ENCODE data around the gene NLK. TPM values are rescaled to one million over a fixed set of nuclear protein-coding genes. Genes with fewer than 3 reads are reported as not detected.
"Not testable (repeated sequence)": the region's sequence is repeated elsewhere in the genome, so short reads cannot be mapped to it uniquely, and the experiment has no call there.

Gene NLK
- polyA plus RNA-seq, 3 donors: 45.6 to 53.9 (median 53.9) TPM

DNA sequence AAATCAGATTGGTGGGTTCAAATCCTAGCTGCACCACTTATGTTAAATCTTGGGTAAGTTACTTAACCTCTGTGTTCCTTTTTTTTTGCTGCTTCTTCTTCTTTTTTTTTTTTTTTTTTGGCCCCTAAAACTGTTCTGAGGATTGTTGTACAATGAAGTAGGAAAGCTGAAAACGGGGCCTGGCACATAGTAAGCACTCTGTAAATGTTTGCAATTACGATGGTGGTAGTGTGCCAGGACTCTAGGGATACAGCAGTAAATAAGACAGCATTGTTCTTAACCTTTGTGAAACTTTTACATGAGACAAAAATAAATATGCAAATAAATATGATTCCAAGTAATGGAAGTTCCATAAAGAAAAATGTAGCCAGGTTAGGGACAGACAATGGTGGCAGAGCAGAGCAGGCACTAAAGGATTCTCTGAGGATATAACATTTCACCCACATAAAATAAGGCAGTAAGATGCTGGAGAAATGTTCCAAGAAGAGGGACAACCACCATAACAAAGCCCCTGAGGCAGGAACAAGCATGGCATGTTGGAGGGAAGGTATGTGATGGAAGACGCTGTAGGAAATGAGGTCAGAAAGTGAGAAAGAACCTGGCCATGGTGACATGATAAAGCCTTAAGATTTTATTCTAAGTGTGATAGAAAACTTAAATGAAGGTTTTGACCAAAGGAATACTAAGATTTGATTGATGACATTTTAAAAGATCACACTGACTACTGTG lies 127.3 kb downstream of the NLK start:
- no peak for DNase-seq (ENCODE audit: extremely low read depth in 1 of 11, low read depth in 9 of 11, low spot score in 4 of 11)

DNA sequence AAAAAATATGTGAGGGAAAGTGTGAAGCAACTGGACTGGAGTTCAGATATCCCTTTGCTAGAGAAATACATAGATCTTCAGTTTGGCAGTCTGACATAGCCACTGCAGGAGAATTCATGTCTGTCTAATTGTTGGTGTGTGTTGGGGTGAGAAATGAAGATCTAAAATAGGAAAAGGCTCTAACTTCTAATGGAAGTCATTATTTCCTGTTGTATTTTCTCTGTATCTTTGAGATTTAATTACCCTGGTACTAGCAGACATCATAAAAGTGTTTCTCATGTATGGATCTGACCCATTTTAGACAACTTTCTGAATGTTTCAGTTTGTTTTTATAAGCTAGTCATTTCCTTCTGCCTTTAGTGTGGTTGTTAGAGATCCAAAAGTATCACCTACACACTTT lies 128.3 kb downstream of the NLK start:
- DNase-seq (ENCODE audit: extremely low read depth in 1 of 11, low read depth in 9 of 11, low spot score in 4 of 11): no peak

DNA sequence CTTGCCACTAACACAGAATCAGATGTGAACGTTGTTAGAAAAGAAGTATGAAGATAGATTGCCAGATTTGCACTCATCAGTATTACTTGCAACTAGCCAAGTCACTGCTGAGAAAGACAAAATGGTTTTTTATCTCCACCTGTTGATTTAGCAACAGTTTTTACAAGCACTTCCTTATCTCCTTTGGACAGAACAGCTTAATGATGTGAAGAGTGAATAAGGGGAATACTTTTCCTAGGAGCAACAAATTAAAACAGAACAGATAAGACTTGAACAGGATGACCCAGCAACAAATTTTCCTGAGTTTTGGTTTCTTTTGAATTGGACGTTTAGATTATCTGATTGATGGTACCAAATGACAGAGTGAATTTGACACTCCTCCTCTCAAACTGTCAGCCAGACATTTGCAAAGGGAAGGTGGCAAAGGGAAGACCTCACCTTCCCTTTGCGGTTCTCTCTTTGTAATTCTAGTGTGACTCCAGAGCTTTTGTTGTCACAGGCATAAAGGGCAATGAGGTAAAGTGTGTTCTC lies 130.6 kb downstream of the NLK start:
- DNase-seq (ENCODE audit: extremely low read depth in 1 of 11, low read depth in 9 of 11, low spot score in 4 of 11): no peak

DNA sequence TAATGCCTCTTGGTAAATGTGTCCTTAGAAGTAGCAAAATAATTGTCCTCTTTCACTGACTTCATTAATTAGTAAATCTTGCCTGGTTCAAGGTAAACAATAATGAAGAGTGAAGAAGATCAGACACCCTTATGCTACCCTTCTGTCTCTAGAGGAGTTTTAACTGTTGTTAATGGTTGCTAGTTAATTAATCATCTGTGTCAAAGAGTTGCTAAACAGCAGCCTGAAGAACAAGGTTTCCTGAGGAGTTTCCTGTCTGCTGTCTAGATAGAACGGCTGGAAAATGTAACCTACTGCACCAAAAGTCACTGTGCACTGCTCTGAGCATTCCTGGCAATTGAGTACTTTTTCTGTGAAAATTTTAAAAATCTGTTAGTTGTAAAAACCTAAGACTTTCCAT lies 131.3 kb downstream of the NLK start:
- DNase-seq (ENCODE audit: extremely low read depth in 1 of 11, low read depth in 9 of 11, low spot score in 4 of 11): peak in 7 of 11 donors; percentile 10 to 54 (median 18)

DNA sequence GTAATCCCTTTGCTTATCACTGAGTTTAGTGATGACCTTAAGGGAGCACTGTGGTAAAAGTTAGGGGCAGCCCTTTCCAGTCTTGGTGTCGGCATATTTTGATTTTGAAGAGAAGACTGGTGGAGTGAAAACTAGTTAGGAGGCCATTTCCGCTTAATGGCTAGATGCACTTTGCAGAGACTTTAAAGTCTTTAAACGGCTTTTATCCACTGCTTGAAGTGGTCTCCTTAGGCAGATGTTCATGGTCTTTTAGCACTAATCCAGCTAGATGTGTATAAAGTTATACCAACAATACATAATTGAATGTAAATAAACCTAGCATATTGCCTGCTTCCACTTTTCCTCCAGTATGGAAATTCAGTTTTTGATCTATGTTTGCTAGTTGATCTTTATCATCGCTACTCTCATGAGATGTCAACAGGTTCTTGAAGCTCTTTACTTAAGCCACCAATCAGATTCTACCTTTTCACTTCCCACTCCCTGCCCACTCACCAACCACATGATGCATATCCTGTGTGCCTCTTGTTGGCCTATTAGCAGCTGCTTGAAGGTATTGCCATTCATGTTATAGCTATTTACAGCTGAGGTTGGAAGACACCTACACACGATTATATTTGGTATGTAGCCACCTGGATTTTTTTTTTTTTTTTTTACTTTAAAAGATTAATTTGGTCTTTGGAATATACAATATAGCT lies 132.0 kb downstream of the NLK start:
- DNase-seq (ENCODE audit: extremely low read depth in 1 of 11, low read depth in 9 of 11, low spot score in 4 of 11): no peak

DNA sequence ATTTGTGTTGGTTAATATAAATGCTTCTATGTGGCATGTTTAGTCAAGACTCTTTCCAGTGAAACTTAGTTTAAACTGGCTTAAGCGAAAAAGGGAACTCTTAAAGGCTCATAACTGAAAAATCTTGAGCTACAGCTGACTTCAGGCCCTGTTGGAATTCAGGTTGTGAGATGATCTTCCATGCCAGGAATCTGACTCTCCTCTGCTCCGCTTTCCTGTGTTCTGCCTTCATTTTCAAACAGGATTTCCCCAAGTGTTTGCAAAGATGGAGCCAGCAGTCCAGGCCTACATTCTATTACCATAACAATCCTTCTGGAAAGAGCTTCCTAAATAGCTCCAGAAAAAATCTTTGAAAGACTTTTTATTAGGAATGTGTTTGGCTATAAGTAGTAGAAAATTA lies 134.9 kb downstream of the NLK start:
- DNase-seq (ENCODE audit: extremely low read depth in 1 of 11, low read depth in 9 of 11, low spot score in 4 of 11): no peak

DNA sequence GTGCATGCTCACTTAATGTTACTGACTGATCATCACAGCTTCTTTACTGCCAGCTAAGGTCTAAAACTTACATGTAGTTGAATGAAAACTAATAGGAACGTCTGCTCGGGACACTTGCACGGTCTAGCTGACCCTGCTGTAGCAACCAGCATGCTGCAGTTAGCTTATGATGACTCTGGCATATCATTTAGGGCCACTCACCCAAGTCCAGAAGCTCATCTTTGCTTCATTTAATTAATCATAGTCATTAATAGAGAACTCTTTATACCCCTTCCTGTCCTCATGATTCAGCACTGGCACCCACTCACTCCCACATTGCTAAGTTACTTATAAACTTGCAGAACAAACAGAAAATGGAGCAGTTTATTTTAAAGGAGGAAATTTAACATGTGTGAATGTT lies 136.3 kb downstream of the NLK start:
- no peak for DNase-seq (ENCODE audit: extremely low read depth in 1 of 11, low read depth in 9 of 11, low spot score in 4 of 11)

DNA sequence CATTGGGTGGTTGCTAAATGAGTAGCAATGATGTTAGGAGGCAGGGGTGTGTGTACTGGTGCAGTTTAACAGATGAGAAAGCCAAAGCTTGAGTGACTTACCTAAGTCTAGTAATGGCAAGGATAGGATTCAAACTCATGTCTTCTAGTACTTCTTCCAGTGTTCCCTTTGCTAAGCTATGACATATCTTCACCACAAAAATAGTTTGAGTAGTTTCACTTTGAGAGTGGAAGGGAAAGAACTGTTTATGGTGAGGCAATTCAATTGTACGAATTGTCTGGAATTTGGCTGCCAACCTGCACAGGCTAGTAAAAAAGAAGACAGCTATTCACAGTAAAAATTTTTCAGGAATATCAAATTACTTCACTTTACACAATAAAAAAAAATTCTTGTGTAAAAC lies 138.0 kb downstream of the NLK start:
- DNase-seq (ENCODE audit: extremely low read depth in 1 of 11, low read depth in 9 of 11, low spot score in 4 of 11): no peak

DNA sequence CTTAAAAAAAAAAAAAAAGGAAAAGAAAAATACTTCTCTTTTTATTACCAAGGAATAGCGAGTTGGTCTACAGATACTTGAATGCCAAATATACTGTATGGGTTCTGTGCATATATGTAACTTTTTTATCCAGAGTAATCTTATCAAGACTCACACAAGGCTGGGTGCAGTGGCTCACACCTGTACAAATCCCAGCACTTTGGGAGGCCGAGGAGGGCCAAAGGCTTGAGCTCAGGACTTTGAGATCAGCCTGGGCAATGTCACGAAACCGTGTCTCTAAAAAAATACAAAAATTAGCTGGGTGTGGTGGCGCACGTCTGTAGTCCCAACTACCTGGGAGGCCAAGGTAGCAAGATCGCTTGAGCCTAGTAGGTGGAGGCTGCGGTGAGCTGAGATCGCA lies 139.1 kb downstream of the NLK start:
- DNase-seq (ENCODE audit: extremely low read depth in 1 of 11, low read depth in 9 of 11, low spot score in 4 of 11): no peak

DNA sequence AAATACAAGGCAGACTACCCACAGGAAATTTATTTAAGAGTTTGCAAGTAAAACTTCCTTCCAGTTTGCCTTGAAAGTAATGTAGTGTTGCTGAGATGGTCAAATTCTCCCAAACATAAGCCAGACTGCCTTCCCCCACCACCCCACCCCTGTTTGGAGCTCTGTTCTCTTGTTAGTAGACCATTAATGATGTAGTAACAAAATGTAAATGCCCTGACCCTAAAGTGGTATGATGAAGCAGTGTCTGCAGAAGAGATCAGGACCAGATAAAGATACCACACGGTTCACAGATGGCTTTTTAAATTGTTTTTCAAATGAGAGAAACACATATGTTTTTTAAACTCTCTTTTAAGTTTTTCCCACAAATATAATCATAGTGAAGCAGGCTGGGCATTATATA lies 140.1 kb downstream of the NLK start:
- DNase-seq (ENCODE audit: extremely low read depth in 1 of 11, low read depth in 9 of 11, low spot score in 4 of 11): no peak

DNA sequence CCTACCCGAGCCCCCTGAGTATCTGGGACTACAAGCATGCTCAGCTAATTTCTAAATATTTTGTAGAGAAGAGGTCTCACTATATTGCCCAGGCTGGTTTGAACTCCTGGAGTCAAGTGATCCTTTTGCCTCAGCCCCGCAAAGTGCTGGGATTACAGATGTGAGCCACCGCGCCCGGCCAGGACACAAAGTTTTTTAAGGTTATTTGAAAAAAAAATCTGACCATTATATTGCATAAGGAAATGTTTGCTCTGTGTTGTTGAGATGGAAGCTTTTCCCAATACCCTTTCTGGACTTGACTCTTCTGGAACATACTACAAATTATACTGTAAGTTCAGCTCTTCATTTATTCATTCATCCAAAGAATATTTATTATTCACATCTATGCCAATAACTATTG lies 143.2 kb downstream of the NLK start:
- DNase-seq (ENCODE audit: extremely low read depth in 1 of 11, low read depth in 9 of 11, low spot score in 4 of 11): no peak

DNA sequence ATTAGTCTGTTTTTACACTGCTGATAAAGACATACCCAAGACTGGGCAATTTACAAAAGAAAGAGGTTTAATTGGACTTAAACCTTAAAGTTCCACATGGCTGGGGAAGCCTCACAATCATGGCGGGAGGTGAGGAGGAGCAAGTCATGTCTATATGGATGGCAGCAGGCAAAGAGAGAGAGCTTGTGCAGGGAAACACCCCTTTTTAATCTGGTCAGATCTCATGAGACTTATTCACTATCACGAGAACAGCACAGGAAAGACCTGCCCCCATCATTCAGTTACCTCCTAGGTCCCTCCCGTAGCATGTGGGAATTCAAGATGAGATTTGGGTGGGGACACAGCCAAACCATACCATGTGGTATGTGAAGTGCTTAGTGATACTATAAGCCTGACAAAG lies 144.0 kb downstream of the NLK start:
- not testable (repeated sequence) for DNase-seq (ENCODE audit: extremely low read depth in 1 of 11, low read depth in 9 of 11, low spot score in 4 of 11)

DNA sequence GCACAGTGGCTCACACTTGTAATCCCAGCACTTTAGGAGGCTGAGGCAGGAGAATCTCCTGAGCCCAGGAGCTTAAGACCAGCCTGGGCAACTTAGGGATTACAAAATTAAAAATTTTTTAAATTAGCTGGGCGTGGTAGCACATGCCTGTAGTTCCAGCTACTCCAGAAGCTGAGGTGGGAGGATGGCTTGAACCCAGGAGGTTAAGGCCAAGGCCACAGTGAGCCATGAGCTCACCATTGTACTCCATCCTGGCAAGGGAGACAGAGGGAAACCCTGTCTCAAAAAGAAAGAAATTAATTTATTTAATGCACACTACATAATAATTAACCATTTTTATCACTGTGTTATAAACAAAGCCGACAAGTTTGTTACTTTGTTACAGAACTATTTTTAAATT lies 145.5 kb downstream of the NLK start:
- no peak for DNase-seq (ENCODE audit: extremely low read depth in 1 of 11, low read depth in 9 of 11, low spot score in 4 of 11)

DNA sequence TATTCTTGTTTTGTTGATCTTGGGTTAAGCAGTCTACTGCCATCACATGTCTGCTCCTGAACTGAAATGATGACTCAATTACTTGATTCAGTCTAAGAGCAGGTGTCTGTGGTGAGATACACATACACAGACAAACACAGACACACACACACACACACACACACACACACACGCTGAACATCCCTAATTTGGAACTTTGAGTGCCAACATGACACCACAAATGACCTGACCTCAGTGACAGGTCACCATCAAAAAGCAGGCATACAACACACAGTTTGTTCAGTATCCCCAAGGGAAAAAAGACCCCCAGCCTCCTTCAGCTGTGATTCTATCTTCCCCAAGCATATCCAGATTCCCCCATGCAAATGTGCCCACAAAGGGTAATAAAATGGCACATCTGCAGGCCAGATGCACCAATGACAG lies 146.4 kb downstream of the NLK start:
- no peak for DNase-seq (ENCODE audit: extremely low read depth in 1 of 11, low read depth in 9 of 11, low spot score in 4 of 11)

DNA sequence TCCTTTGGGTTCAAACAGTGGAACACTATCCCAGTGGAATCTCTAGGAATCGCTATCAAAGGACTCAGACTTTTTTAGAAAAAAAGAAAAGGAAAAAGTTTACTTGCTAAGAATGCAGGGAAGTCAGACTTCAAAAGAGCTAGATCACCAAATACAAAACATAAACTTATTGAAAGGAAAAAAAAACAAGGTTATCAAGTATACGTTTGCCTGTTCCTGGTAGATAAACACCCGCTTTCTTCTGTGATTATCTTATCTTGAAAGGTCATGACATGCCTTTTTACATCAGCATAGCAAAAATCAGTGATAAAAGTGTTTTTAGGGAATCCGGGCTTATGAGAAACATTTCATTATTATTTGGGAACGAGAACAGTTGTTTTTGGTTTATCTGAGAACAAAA lies 147.2 kb downstream of the NLK start:
- DNase-seq (ENCODE audit: extremely low read depth in 1 of 11, low read depth in 9 of 11, low spot score in 4 of 11): no peak

DNA sequence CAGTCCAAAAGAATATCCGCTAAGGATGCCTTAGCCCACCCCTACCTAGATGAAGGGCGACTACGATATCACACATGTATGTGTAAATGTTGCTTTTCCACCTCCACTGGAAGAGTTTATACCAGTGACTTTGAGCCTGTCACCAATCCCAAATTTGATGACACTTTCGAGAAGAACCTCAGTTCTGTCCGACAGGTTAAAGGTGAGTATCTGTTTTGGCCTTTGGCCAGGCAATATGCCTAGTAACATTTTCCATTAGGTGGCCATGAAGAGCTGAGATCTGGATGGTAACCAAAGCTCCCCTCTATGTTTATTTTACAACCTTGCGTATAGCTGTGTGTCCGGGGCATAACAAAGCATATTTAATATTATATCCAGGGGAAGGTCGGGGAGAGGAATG lies 148.5 kb downstream of the NLK start:
- DNase-seq (ENCODE audit: extremely low read depth in 1 of 11, low read depth in 9 of 11, low spot score in 4 of 11): no peak

DNA sequence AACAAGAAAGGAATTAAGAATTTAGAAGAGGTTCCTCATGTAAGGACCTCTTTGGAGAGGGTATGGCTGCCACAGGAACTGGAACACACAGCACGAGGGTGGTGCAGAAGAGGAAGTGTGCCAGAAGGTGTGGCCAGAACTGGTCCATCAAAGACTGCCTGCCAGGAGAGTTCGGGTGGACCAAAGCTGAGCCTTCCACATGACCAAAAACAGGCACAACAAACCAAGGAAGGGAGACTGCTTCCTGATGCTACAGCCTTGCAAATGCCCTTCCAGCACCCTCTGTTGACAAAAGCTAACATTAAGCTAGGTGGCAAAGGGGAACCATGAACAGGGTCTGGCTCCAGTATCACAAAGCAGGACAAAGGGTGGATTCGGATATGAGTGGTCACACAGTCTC lies 150.8 kb downstream of the NLK start:
- no peak for DNase-seq (ENCODE audit: extremely low read depth in 1 of 11, low read depth in 9 of 11, low spot score in 4 of 11)

DNA sequence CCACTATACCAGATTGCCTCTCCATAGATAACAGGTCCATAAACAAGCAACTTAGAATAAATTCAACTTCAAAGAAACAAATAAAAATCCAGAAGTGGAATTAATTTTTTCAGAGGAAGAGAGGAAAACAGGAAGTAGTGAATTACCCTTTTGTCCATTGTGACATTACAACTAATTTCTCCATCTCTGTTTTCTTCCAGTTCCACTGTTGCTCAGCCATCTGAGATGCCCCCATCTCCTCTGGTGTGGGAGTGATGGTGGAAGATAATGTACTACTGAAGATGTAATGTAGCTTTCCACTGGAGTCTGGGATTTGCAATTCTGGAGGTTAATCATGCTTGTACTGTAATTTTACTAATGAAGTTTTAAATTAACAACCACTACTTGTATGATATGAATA lies 151.9 kb downstream of the NLK start:
- no peak for DNase-seq (ENCODE audit: extremely low read depth in 1 of 11, low read depth in 9 of 11, low spot score in 4 of 11)

DNA sequence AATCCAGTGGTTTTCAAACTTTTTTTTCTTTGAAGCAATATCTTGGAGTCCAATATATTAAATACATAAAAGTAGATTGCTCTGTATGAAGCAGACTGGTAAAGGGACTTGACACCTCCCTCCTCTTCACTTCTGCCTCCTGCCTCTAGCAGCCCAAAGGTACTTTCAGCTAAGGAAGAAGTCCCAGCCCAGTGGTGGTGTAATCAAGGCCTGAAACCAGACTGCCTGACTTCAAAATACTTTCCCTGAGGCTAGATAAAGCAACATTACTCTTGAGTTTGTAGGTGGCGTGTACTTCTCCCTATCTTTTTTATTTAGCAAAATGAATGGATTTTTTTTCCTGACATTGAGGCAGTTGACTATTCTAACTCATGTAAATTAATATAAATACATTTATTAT lies 154.2 kb downstream of the NLK start:
- no peak for DNase-seq (ENCODE audit: extremely low read depth in 1 of 11, low read depth in 9 of 11, low spot score in 4 of 11)

DNA sequence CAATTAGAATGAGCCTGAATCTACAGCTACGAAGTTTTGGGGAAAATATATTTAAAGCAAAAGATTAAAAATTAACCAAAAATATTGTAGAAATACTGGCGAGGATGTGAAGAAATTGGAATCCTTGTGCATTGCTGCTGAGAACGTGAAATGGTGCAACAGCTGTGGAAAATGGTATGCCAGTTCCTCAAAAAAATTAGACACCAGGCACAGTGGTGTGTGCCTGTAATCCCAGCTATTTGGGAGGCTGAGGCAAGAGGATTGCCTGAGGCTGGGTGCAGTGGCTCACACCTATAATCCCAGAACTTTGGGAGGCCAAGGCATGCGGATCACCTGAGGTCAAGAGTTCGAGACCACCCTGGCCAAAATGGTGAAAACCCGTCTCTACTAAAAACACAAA lies 156.6 kb downstream of the NLK start:
- DNase-seq (ENCODE audit: extremely low read depth in 1 of 11, low read depth in 9 of 11, low spot score in 4 of 11): no peak

DNA sequence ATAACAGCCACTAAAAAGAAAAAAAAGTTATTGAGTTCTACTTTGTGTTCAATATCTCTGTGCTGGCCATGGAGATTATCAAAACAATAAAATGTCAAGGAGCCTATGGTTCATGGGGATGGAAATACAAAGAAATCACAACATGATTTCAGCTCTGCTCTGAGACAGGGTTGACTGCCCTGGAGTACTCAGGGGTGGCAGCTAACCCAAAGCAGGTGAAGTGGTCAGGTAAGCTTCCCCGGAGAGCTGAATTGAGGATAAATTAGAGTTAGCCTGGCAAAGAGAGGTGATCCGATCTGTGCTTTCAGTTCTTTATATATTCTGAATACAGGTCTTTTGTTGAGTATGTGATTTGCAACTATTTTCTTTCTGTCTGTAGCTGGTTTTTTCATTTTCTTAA lies 157.3 kb downstream of the NLK start:
- no peak for DNase-seq (ENCODE audit: extremely low read depth in 1 of 11, low read depth in 9 of 11, low spot score in 4 of 11)

Data from renal cortex interstitium (tissue), 11 donors.